Spleen (tissue), 11 donors: ENCODE measurements around the gene ANKRD44. TPM values are rescaled to one million over a fixed set of nuclear protein-coding genes. Genes with fewer than 3 reads are reported as not detected.
A peak's percentile ranks its signal among the peaks of the same experiment; 100 is the strongest.

ENCODE experiments used
- DNase-seq: peaks from one replicate; pipeline ENCODE4 v3.0.0-alpha.2; 2020
- H3K27ac ChIP-seq, 8 donors: fragments of 200-600 bp; sonication (generic) in 7 of 8; 1 replicate in 4 of 8; 2 replicates in 4 of 8; pipeline versions ENCODE4 v1.5.0 to v1.8.0; 2016 to 2021; ENCODE audit warnings: inconsistent platforms in 4 of 8, mild to moderate bottlenecking in 4 of 8, moderate library complexity in 1 of 8
- H3K27me3 ChIP-seq, 7 donors: fragments of 200-600 bp; sonication (generic) in 6 of 7; replicated peaks in 1 of 7; 1 replicate in 4 of 7; 2 replicates in 3 of 7; pipeline versions ENCODE4 v1.5.0 to v1.8.0; 2016 to 2021; ENCODE audit warnings: inconsistent platforms in 3 of 7, mild to moderate bottlenecking in 1 of 7
- H3K36me3 ChIP-seq, 6 donors: fragments of 200-600 bp; sonication (generic) in 5 of 6; 1 replicate in 4 of 6; 2 replicates in 2 of 6; pipeline versions ENCODE4 v1.5.0 to v1.8.0; 2016 to 2021; ENCODE audit warnings: inconsistent platforms in 2 of 6
- H3K4me1 ChIP-seq, 6 donors: fragments of 200-600 bp; sonication (generic) in 5 of 6; 1 replicate in 3 of 6; 2 replicates in 3 of 6; pipeline versions ENCODE4 v1.5.0 to v1.8.0; 2016 to 2021; ENCODE audit warnings: inconsistent platforms in 3 of 6
- H3K4me3 ChIP-seq, 8 donors: fragments of 200-600 bp; sonication (generic) in 7 of 8; 1 replicate in 4 of 8; 2 replicates in 4 of 8; pipeline versions ENCODE4 v1.5.0 to v1.8.0; 2016 to 2021; ENCODE audit warnings: inconsistent platforms in 4 of 8, mild to moderate bottlenecking in 4 of 8, moderate library complexity in 2 of 8
- H3K9me3 ChIP-seq, 8 donors: fragments of 200-600 bp; sonication (generic) in 7 of 8; 1 replicate in 4 of 8; 2 replicates in 4 of 8; pipeline versions ENCODE4 v1.5.0 to v1.8.0; 2016 to 2021; ENCODE audit warnings: inconsistent platforms in 4 of 8
- CTCF ChIP-seq, 11 experiments: fragments of 200-600 bp in 7 of 11; fragments of 450-650 bp in 4 of 11; sonication (generic) in 4 of 11; IDR thresholded peaks in 8 of 11; conservative IDR thresholded peaks in 3 of 11; 1 replicate in 7 of 11; 2 replicates in 4 of 11; pipeline versions ENCODE4 v1.4.0 to v1.8.0; 2016 to 2021; ENCODE audit warnings: antibody characterized with exemption in 11 of 11, inconsistent platforms in 4 of 11, mild to moderate bottlenecking in 1 of 11
- POLR2A ChIP-seq, 3 donors: fragments of 450-650 bp; IDR thresholded peaks; one replicate each; pipeline ENCODE4 v1.5.1; 2017; ENCODE audit warnings: antibody characterized with exemption in 3 of 3, mild to moderate bottlenecking in 1 of 3
- POLR2AphosphoS5 ChIP-seq, 3 donors: sonication (generic); formaldehyde crosslinking; IDR thresholded peaks; one replicate each; pipeline ENCODE4 v1.5.1; 2017; ENCODE audit warnings: antibody characterized with exemption in 3 of 3
- WGBS, 5 donors: extraction: QIAGEN DNeasy Blood & Tissue Kit in 3 of 5; methylation state at CpG; one replicate each; pipeline versions ENCODE4 v1.1.5 to v1.1.7; 2013 to 2018; 5-methylcytosine and 5-hydroxymethylcytosine counted together
- intact Hi-C: fragments of 100-400 bp; cut with DNase I; formaldehyde crosslinking; loops from one replicate; pipeline ENCODE4 v1.15.0; 2023; ENCODE audit warnings: low total_unique reads
- polyA plus RNA-seq, 3 donors: library from polyadenylated mRNA; stranded (reverse); fragments of 200-250 nt; gene quantifications; one replicate each; pipeline ENCODE4 v1.2.1, GENCODE V29; 2013
- total RNA-seq, 7 donors: library from RNA; depleted of rRNA in 3 of 7; stranded (reverse); fragments of >200 nt in 3 of 7; fragmentation: NEBNext Ultra II Directional in 4 of 7; extraction: Animal tissue kit (Norgen Biotek cat#: 25700) in 4 of 7; gene quantifications; one replicate each; pipeline versions ENCODE4 v1.1.0 to v1.2.1, GENCODE V29; 2016 to 2021
- donor health status: healthy with polysubstance abuse.
- donor health status: DM: no; HTN: no; CAD: no; lungs with moderate emphysema.
- donor health status: DM: no; HTN: no; CAD: no.
- donor health status: Bipolar disorder and iron deficiency.
- donor health status: healthy.
- donor health status: DM: no; HTN: no; CAD: no.
- donor health status: DM: yes; HTN: yes; CAD: no.

ANKRD44 gene
- total and polyA plus RNA-seq, 10 donors: 16.0 to 183 (median 140) TPM

GRCh38 chr2:197311421-197312033 lies 947 bp upstream of the ANKRD44 start:
- WGBS, 5 donors: 54 to 65% (median 59%) methylated on average over 6 of the region's 6 CpGs
- Histone ChIP-seq H3K9me3 (no peaks in the 10 kb centered on the region), H3K36me3 (no peaks in the 10 kb centered on the region), H3K4me3 (peak overlapping the region in 4 of 8 donors; percentile 61 to 87 (median 69)), H3K27ac (peak overlapping the region; percentile 63 to 98 (median 96)), H3K4me1 (peaks cover 7 to 53% (median 38%) of the 10 kb centered on the region in 6 donors), H3K27me3 (no peaks in the 10 kb centered on the region)
- TF ChIP-seq POLR2A (IDR thresholded peaks at IDR 0.05): no peak
- TF ChIP-seq POLR2AphosphoS5 (IDR thresholded peaks at IDR 0.05): no peak
- no peak for TF ChIP-seq CTCF (IDR thresholded peaks at IDR 0.05 in 8 of 11, conservative IDR thresholded peaks at IDR 0.05 in 3 of 11)
- intact Hi-C loops: loop anchor here (5.0 kb wide), 1 partner anchor 119 kb away; no protein-coding TSS in a partner anchor
- DNase-seq: no peak

- TF ChIP-seq CTCF (IDR thresholded peaks at IDR 0.05 in 8 of 11, conservative IDR thresholded peaks at IDR 0.05 in 3 of 11) (peak in 2 of 11 experiments; percentile 1 to 26), POLR2A (IDR thresholded peaks at IDR 0.05) (no peak), POLR2AphosphoS5 (IDR thresholded peaks at IDR 0.05) (no peak)
- H3K27me3 ChIP-seq: no peaks in the 10 kb centered on the region
- H3K36me3 ChIP-seq: no peaks in the 10 kb centered on the region
- peak overlapping the region; percentile 63 to 98 (median 96) for H3K27ac ChIP-seq
- WGBS, 5 donors: 0 to 4% (median 1%) methylated on average over 5 to 22 of the region's 22 CpGs
- H3K4me1 ChIP-seq: peaks cover 11 to 58% (median 43%) of the 10 kb centered on the region in 6 donors
- DNase-seq: no peak
- peak overlapping the region; percentile 16 to 87 (median 50) for H3K4me3 ChIP-seq
- no peaks in the 10 kb centered on the region for H3K9me3 ChIP-seq
- intact Hi-C loops: loop anchor here (5.0 kb wide), 1 partner anchor 119 kb away; no protein-coding TSS in a partner anchor
These were observed 424 bp upstream of the ANKRD44 start for GRCh38 chr2:197310987-197311420.

GRCh38 chr2:197309691-197310231 lies 819 bp downstream of the ANKRD44 start:
- H3K9me3 ChIP-seq: no peaks in the 10 kb centered on the region
- peak overlapping the region; percentile 87 to 98 (median 96) for H3K27ac ChIP-seq
- H3K4me1 ChIP-seq: peaks cover 17 to 68% (median 55%) of the 10 kb centered on the region in 6 donors
- 1 to 2% (median 1%) methylated on average over 14 to 30 of the region's 30 CpGs for WGBS, 5 donors
- no peaks in the 10 kb centered on the region for H3K36me3 ChIP-seq
- peak overlapping the region; percentile 53 to 87 (median 69) for H3K4me3 ChIP-seq
- TF ChIP-seq POLR2AphosphoS5 (IDR thresholded peaks at IDR 0.05): peak; percentile 60 to 76 (median 63)
- TF ChIP-seq CTCF (IDR thresholded peaks at IDR 0.05 in 8 of 11, conservative IDR thresholded peaks at IDR 0.05 in 3 of 11): no peak
- no peaks in the 10 kb centered on the region for H3K27me3 ChIP-seq
- intact Hi-C loops: loop anchor here (2.0 to 5.0 kb wide), 3 partner anchors 55 to 197 kb away; no protein-coding TSS in a partner anchor
- DNase-seq: peak; percentile 90
